NCI-H1105 treated with DMSO at 0.1 percent for 48 hours (cell line): ENCODE measurements around the gene SEC23IP.

Source experiments
- DNase-seq: peaks from one replicate; lab custom pipeline; 2025; lab: John Stamatoyannopoulos, UW

The SEC23IP gene

GRCh38 chr10:119940487-119940886, 48.0 kb downstream of the SEC23IP start:
- DNase-seq = no peak

DNA sequence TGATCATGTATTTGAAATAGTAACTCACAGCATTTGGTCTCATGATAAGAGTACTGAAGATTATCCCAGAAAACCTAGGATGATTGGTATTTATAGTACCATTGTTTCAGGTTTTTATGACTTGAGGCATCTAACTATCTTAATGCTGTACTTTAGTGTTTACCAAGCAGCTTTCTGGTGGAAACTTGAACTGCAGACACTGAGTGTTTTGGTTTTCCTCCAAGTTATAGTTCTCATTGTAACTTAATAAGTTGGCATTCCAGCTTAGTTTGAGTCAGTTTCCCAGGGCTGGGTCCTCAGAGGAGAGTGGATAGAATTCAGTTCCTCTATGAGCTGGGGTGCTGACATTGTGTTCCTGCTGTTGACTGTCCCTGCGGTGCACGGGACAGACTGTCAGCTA, 50.4 kb downstream of the SEC23IP start:
- no peak for DNase-seq

- DNase-seq = no peak
Measured at GRCh38 chr10:119945805-119946204, 53.3 kb downstream of the SEC23IP start.

DNA sequence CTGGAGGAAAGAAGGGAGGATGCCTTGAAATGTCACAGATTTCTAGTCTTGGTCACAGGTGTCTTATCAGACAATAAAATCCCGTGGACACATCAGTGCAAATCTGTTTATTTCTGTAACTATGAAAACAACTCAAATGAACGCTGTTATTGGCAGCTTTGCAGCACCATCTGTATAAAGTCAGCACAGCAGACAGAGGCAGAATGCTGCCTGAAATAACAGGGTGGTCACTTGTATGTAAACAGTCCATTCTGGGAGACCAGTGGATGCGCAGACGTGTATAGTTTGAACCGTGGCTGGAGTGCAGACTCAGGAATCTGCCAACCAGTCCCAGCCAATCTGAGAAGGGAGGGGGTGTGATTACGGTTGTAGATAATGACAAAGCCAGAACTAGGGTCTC, 54.8 kb downstream of the SEC23IP start:
- DNase-seq = no peak

DNA sequence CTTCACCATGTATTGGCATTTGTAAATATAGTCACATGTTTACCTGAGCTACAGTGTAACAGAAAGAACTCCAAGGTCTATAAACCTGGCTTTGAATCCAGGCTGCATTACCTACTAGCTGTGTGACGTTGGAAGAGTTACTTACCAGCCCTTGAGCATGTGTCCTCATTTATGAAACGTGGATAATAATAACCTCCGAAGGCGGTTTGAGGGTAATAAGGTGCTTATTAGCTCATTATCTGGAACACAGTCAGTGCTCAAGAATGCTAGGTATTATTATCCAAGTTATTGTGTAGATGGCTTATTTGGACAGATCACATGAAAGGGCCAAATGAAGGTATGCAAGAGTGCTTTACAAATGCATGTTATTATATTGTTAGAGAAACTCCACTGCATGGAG, 64.9 kb downstream of the SEC23IP start:
- DNase-seq = no peak

DNA sequence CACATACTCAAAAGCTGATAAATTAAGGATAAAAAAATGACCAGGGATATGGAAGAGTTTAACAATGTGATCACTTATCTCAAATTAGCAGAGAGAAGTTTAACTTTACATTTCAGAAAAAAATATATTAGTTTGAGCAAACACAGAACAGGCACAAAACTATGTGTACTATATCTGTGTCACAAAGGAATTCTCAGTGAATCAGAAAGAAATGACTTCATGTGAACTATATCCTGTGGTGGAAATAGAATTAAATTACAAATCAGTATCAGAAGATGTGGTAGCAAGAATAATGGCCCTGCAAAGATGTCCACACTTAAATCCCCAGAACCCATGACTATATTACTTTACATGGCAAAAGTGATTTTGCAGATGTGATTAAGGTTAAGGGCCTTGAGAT, 70.3 kb downstream of the SEC23IP start:
- no peak for DNase-seq

GRCh38 chr10:119967066-119967465, 74.5 kb downstream of the SEC23IP start:
- DNase-seq = no peak

- DNase-seq = no peak
Measured at GRCh38 chr10:119969609-119970008, 77.1 kb downstream of the SEC23IP start.

- no peak for DNase-seq
Measured at GRCh38 chr10:119970107-119970506, 77.6 kb downstream of the SEC23IP start.

GRCh38 chr10:119970963-119971362, 78.4 kb downstream of the SEC23IP start:
- DNase-seq = no peak

DNA sequence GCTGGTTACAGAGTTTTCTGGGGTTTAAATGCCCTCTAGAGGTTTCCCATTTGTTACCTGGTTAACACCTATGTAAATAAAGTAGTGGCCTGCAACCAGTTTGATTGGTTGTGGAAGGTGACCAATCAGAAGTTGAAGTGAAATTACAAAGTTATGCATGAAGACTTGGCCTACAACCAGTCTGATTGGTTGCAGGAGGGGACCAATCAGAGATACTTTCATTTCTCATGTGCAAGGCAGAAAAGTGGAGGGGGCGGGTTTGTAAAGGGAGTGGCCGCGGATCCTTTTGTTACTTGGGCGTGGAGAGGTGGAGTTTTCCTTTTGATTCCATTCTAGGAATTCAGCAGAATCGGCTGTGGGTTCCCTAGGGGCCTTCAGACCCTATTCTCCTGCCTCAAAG, 80.8 kb downstream of the SEC23IP start:
- no peak for DNase-seq

GRCh38 chr10:119976421-119976820, 83.9 kb downstream of the SEC23IP start:
- no peak for DNase-seq

DNA sequence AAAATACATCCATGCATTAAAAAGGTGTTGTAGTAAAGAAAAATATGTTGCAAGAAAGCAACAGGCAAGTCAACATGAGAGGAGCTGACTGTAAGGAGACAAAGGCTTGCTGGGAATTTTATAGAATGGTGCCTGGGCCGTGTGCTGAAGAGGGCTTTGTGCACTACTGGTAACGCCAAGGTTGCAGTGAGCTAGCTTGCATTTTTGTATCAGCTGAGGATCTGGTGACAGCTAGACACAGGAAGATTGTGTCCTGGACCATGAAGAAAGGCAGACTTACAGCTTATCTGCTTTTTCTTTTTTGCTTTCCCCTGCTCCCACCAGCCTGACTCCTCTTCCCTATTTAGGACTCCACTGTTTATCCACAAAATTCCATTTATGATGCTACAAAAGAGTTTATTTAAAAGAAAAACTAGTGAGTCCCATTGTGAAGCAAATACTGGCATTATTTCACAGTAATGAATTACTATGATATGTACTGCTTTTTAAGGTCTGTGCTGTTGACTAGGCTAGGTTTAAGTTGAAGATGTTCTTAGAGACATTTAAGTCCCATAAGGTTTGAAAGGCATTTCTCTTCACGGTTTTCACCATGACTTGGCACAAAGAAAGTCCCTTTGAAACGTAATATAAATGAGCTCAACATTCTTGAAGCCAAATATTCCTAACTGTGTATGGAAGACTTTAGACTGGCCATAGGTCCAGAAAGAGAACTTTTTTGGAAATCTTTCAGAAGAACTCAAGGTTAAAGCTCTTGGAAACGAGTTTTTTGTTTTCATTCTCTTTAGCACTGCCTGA, 88.6 kb downstream of the SEC23IP start:
- no peak for DNase-seq

- no peak for DNase-seq
Measured at GRCh38 chr10:119981826-119982225, 89.3 kb downstream of the SEC23IP start.

- DNase-seq = no peak
Measured at GRCh38 chr10:119988333-119988732, 95.8 kb downstream of the SEC23IP start.

- no peak for DNase-seq
Measured at GRCh38 chr10:119989966-119990365, 97.4 kb downstream of the SEC23IP start.

DNA sequence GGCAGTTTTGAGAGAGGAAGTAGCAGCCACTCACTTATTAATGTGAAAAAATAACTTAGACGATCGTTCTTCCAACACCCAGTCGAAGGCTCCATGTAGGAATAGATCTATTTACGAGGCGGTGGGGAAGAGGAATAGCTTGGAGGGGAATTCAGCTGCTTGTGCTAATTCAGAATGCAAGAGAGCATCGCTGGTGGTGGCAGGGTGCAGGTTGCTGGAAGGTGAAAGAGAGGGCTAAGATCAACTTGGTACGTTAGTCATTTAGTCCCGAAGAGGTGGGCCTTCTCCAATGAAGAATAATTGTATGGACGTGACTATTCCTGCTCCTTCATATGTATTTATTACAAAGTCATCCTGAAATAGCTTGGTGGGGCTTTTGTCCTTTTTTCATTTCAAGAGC, 98.5 kb downstream of the SEC23IP start:
- DNase-seq = no peak

- DNase-seq = no peak
Measured at GRCh38 chr10:119991816-119992215, 99.3 kb downstream of the SEC23IP start.
